Muscle of back (tissue), 13 donors: ENCODE results near the gene MRPL47. TPM values are rescaled to one million over a fixed set of nuclear protein-coding genes. Genes with fewer than 3 reads are reported as not detected.
"Not testable (repeated sequence)": the region's sequence is repeated elsewhere in the genome, so short reads cannot be mapped to it uniquely, and the experiment has no call there.

ENCODE experiments used
- DNase-seq, 3 donors: peaks; one replicate each; pipeline versions ENCODE4 v3.0.0 to v3.0.0-alpha.2; 2013
- long read RNA-seq, 9 donors: transcript quantifications; one replicate each; lab custom pipeline, GENCODE V29; 2026
- polyA plus RNA-seq, 10 donors: library from polyadenylated mRNA; unstranded; fragments of 120-200 nt; gene quantifications; one replicate each; pipeline ENCODE4 v1.2.1, GENCODE V29; 2013; ENCODE audit not compliant: insufficient read length in 10 of 10

Gene MRPL47
- 10 to 100 TPM; 39.6 to 46.2 (median 45.2) TPM for polyA plus RNA-seq
- long read RNA-seq, donor 1, transcript MRPL47-203 (7 exons, 1,370 nt), result major isoform, 18 of 326 reads
- long read RNA-seq, donor 1, partial matches to known transcripts, result 156 of 326 reads
- long read RNA-seq, donor 1, other reads (novel, unspliced or antisense), result 148 of 326 reads
- long read RNA-seq, donor 2, transcript MRPL47-203 (7 exons, 1,370 nt), result major isoform, 22 of 24 reads
- long read RNA-seq, donor 2, partial matches to known transcripts, result 0 of 24 reads
- long read RNA-seq, donor 2, other reads (novel, unspliced or antisense), result 0 of 24 reads
- long read RNA-seq, donor 3, result 0 reads
- long read RNA-seq, donor 4, transcript MRPL47-203 (7 exons, 1,370 nt), result major isoform, 16 of 18 reads
- long read RNA-seq, donor 4, partial matches to known transcripts, result 0 of 18 reads
- long read RNA-seq, donor 4, other reads (novel, unspliced or antisense), result 0 of 18 reads
- long read RNA-seq, donor 5, transcript MRPL47-203 (7 exons, 1,370 nt), result major isoform, 41 of 48 reads
- long read RNA-seq, donor 5, transcript MRPL47-202 (6 exons, 673 nt), result minor isoform, 5 of 48 reads
- long read RNA-seq, donor 5, partial matches to known transcripts, result 0 of 48 reads
- long read RNA-seq, donor 5, other reads (novel, unspliced or antisense), result 0 of 48 reads
- long read RNA-seq, donor 6, transcript MRPL47-203 (7 exons, 1,370 nt), result major isoform, 23 of 25 reads
- long read RNA-seq, donor 6, partial matches to known transcripts, result 0 of 25 reads
- long read RNA-seq, donor 6, other reads (novel, unspliced or antisense), result 0 of 25 reads
- long read RNA-seq, donor 7, transcript MRPL47-203 (7 exons, 1,370 nt), result major isoform, 17 of 18 reads
- long read RNA-seq, donor 7, partial matches to known transcripts, result 0 of 18 reads
- long read RNA-seq, donor 7, other reads (novel, unspliced or antisense), result 0 of 18 reads
- long read RNA-seq, donor 8, transcript MRPL47-203 (7 exons, 1,370 nt), result major isoform, 26 of 258 reads
- long read RNA-seq, donor 8, partial matches to known transcripts, result 206 of 258 reads
- long read RNA-seq, donor 8, other reads (novel, unspliced or antisense), result 25 of 258 reads
- long read RNA-seq, donor 9, partial matches to known transcripts, result 0 of 3 reads
- long read RNA-seq, donor 9, other reads (novel, unspliced or antisense), result 0 of 3 reads

DNA sequence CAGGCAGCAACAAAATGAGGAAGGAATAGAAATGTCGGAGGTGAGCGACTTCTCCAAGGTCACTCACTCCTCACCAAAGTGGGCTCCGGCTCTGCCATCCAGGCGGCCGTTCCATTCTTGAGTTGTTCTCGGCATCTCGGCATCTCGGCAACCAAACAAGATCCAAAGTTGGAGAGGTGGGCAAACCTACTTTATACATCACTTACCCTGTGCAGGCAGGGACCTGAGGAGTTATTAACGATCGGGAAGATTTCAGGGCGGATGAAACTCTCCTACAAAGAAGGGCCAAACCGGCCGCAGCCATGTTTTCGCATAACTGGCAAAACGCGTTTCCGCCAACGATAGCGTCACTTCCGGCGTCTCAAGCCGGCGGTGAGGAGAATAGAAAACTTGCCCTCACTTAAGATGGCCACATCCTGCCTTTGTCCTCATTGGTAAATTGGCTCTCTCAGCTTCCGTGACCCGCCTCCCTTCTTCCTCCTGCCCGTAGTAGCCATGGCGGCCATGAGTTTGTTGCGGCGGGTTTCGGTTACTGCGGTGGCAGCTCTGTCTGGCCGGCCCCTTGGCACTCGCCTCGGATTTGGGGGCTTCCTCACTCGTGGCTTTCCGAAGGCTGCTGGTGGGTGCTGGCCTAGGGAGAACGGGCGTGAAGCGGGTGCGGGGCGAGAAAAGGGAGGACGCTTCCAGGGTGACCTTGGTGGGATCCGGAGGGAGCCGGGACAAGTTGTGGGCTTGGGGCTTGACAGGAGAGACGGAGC lies at the start of gene MRPL47, which contains the start of gene NDUFB5:
Gene MRPL47 (minus strand): TSS at position 318 of the 758 bp plus-strand sequence. CDS start 14 bp downstream, at position 304.
Gene NDUFB5 (plus strand): TSS at position 474 of the 758 bp plus-strand sequence. CDS start 22 bp downstream, at position 496.
- DNase-seq, result peak; percentile 98 to 99 (median 99)

DNA sequence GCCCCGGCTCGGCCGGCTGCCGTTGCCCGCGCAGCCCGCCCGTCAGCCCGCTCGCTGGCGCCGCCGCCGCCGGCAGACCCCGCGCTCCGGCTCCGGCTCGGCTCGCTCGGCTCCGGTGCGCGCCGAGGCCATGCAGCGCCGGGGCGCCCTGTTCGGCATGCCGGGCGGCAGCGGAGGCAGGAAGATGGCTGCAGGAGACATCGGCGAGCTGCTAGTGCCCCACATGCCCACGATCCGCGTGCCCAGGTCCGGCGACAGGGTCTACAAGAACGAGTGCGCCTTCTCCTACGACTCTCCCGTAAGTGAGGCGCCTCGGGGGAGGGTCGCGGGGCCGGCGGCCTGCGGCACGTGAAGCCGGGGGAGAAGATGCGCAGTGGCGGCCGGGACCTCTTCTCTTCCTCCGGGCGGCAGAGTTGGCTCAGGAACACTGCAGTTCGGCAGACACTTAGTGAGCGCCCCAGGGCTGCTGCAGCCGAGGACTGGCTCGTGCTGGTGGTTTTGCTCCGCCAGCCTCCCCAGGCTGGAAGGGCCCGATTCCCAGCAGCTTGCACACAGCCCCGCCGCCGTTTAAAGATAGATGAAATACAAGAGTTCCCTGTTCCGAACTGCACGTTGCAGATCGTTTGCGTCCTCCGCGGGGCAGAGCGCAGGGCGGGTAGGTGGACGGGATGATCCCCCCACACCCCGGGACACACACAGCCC lies 48.8 kb upstream of the MRPL47 start:
- DNase-seq, result peak; percentile 68 to 93 (median 78)

DNA sequence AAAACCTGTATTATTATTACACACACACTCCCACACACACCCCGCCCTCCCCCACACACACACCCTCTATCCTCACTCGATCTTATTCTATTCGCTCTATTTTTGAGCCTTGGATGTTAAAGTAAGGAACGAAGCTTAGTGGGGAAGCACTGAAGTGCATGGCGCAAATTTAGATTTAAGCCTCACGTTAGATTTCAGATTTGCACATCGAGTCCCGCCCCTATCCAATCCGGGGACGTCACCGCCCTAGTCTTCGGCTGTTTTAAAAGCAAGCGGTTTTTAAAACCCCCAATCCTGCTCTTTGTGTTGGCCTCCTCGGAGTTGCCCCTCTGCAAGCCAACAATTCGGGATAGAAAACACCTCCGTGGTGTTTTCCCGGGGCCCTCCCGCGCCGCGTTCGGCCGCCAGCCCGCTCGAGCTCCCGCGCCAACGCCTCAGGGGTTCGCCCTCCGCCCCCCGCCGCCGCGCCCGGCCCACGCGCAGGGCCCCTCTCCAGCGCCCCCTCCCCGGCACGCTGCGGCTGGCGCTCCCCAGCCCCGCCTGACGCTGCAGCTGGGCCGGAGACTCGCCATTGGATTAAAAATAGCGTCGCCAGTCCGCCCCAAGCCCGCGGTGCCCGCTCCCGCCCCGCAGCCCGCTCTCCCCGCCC lies 48.1 kb upstream of the MRPL47 start, which contains the start of gene USP13:
Gene USP13 (plus strand): TSS at position 594 of the 649 bp plus-strand sequence. CDS start 186 bp downstream, outside the sequence.
- DNase-seq, result peak; percentile 77 to 92 (median 81)

DNA sequence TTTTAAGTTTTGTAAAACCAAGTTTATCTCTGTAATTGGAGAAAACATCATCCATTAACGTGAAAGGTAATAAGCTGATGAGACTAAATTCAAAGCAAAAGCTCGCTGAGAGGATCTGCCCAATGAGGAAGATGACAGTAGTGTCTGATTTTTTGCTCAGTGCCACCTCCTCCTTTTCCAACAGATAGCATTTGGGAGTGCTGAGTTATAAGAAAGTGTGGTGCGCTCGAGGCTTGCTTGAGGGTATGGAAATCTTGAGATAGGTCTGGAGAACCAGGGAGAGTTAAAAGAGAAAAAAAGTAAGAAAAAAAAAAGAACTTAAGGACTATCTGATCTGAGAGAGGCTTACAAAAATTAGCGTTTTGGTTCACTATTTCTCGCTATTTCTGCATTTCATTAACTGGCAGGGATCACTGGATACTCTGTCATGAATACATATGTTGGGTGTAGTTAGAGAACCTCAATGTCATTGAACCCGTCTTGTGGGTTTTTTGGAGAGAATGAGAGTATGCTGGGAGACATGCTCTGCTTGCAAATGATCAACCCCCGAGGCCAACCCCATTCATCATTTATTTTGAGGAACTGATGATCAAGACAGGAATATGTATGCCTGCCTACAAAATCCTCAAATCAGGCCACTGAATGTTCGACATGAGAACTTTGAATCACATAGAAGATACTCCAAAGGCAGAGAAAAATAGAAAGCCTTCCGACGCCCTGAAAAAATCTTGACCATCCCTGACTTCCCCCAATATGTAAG lies 47.4 kb upstream of the MRPL47 start:
- no peak for DNase-seq

DNA sequence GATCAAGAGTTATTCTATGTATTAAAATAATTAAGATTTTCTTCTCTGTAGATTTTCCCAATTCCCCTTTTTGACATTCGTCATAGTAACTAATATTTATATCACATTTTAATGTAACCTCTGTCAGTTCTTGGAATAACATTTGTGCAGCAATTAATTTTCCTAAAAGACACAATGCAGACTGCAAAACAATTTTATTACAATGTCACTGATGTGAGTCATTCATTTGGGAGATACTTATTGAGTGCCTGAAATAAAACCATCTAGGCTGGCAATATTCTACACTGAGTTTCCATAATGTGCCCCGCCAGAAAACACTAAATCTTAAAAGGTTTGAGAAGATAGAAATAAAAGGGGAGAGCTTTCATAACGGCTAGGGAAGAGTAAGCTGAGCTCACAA lies 41.7 kb upstream of the MRPL47 start:
- no peak for DNase-seq

DNA sequence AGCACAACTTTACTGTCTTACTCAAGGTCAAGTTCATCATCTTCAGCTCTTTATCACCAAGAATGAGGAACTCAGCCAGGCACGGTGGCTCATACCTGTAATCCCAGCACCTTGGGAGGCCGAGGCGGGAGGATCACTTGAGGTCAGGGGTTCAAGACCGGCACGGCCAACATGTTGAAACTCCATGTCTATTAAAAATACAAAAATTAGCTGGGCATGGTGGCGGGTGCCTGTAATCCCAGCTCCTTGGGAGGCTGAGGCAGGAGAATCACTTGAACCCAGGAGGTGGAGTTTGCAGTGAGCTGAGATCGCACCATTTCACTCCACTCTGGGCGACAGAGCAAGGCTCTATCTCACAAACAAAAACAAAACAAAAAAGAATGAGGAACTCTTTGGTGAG lies 39.4 kb upstream of the MRPL47 start:
- not testable (repeated sequence) for DNase-seq

DNA sequence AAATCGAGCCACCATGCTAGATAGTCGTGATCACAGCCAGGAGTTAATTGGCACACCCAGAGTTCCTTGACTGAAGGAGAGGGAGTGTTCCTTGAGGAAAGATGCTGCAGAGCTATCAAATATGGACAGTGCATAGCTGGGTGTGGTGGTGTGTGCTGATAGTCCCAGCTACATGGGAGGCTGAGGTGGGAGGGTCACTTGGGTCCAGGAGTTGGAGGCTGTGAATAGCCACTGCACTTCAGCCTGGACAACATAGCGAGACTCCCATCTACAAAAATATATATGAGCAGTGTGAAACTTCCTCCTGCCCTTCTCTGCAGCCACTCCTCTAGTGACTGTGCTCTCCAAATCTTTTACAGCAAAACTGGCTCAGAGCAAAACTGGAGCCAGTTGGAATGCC lies 38.4 kb upstream of the MRPL47 start:
- no peak for DNase-seq

DNA sequence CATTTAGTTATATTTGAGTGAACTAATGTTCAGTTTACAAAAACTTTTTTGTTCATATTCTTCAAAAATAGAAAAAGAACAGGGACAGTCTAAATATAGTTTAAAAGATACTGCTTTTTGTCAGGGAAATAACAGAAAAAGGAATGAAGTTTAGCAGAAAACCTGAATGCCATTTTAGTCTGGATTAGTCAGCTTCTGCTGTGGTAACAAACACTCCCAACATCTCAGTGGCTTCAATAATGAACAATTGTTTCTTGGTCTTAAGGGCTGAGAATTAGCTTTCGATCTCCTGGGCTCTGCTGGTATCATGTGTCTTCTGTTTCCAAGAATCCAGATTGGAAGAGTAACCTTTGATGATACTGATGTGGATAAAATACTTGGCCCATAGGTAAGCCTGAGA lies 36.0 kb upstream of the MRPL47 start:
- DNase-seq, result no peak

DNA sequence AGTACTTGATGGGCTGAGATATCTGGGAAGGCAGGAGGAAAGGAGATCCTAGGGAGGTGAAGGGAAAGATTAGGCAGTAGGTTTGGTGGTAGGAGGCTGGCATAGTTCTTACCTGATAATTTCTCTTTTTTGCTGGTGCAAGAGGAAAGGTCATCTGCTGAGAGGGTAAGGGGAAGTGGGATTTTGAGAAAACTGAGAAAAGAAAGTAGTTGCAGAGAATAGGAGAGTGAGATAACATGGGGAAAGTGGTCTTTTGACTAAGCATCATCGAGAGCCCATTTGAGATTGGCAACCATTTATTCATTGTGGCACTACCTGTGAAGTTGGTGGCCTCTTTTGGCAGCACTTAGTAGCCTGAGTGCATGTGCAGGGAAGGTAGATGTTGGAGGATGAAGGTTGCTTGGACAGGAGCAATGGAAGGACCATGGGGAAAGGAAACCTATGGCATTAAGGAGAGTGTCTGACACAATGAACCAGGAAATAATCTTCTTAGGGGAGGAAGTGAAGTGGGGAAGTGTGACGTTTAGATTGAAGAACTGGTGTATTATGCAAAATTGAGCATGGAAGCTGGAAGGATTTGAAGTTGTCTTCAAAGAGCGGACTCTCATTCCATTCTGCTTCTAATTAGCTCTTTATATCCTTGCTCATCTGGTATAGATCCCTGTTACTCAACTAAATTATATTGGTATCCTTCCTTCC lies 26.5 kb upstream of the MRPL47 start:
- DNase-seq, result no peak

DNA sequence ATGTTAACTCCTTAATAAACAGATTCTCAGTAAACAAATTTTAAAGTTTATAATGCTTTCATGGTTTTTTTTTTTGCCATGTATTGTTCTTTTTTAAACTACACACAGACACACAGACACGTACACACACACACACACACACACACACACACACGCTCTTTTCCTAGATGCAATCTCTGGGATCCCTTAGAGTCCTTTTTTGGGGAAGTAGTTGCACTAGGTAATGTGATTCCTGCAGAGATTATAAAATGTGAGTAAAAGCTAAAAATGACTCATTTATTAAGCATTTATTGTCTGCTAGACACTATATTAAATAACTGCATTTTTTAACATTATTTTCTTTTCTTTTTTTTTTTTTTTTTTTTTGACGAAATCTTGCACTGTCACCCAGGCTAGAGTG lies 20.0 kb upstream of the MRPL47 start:
- peak in 1 of 3 donors; percentile 13 for DNase-seq

DNA sequence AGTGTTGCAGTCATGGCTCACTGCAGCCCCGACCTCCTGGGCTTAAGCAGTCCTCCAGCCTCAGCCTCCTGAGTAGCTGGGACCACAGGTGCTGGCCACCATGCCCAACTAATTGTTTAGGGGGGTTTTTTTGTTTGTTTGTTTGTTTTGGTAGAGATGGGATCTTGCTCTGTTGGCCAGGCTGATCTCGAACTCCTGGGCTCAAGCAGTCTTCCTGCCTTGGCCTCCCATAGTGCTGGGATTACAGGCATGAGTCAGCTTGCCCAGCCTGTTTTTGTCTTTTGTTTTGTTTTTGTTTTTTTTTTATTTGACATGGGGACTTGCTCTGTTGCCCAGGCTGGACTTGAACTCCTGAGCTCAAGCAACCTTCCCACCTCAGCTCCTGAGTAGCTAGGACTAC lies 17.6 kb upstream of the MRPL47 start:
- no peak for DNase-seq

DNA sequence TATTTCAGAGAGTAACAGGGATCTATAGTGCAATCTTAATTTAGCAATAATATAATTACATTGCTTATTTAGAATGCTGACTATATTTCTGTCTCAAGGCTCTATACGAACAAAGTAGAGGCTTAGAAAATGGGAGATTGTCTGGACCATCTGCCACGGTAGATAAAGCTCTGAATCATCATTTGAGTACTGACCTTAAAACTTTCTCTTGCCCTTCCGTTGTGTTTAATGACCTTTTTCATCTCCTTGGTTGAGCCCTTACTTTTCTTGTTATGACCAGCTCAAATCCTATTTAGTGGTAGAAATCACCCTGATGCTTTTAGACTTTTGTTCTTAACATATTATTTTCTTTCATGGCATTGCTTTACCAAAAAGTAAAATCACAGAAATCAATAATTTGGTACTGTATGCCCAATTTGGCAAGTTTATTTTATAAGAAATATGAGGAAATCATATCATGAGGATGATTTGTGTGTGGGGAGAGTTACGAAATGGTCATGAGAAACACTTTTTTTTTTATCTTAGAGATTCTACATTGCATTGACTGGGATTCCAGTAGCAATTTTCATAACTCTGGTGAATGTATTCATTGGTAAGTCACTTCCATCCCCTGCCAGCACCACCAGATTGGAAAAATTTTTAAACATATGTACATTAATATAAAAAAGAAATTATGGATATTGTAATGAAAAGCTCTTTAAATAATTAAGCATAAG lies 11.2 kb upstream of the MRPL47 start:
- no peak for DNase-seq

DNA sequence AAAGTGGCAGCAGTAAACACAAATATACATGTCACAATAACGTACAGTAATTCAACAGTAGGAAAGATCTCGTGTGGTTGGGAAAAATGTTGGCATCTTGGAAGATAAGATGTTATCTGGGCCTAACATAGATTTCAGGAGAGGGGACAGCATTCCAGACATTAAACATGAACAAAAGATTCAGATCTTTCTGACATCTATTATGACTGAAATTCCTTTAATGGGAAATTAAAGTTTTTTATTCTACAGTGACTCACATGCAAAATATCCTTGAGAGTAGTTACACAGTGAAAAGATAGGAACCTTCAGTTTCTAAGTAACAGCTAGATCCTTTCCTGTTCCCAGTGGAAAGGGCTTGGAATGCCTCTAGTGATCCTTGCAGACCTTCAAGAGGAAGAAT lies 9.4 kb upstream of the MRPL47 start:
- peak in 1 of 3 donors; percentile 28 for DNase-seq

DNA sequence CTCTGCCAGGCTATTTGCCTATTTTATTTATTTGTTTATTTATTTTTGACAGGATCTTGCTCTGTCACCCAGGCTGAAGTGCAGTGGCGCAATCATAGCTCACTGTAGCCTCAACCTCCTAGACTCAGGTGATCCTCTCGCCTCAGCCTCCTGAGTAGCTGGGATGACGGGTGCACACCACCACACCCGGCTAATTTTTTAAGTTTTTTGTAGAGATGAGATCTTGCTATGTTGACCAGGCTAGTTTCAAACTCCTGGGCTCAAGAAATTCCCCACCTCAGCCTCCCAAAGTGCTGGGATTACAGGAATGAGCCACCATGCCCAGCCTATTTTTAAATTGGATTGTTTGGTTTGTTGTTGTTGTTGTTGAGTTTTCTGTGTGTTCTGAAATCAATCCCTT lies 5.6 kb upstream of the MRPL47 start:
- no peak for DNase-seq

DNA sequence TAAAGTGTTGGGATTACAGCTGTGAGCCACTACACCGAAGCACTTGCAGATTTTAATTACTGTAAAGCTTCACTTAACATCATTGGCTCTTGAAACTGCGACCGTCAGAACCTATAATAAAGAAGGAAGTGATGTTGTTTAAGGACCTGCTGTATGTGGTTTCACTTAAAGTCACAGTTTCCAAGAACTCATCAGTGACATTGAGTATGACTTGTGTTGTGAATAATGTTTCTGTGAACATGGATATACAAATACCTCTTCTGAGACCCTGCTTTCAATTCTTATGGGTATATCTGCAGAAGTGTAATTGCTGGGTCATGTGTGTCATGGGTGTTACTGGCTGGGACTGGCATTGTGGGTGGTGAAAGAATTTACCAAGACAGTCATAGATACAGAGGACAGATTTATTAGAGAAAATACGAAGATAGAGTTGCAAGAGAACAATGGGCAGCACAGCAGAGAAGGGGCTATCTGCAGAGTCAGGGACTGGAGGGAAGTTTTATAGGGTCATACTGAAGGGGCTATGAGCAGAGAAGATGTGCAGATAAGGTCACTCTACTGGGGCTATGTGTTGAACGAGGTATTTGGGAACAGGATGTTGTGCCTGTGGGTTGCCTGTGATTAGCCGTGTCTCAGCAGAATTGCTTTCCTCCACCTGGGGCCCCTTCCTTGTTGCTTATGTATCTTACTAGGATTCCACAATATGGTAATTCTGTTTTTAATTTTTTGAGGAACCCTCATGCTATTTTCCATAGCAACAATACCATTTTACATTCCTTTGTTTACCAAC lies 4.7 kb upstream of the MRPL47 start:
- DNase-seq, result peak in 2 of 3 donors; percentile 3 to 6

DNA sequence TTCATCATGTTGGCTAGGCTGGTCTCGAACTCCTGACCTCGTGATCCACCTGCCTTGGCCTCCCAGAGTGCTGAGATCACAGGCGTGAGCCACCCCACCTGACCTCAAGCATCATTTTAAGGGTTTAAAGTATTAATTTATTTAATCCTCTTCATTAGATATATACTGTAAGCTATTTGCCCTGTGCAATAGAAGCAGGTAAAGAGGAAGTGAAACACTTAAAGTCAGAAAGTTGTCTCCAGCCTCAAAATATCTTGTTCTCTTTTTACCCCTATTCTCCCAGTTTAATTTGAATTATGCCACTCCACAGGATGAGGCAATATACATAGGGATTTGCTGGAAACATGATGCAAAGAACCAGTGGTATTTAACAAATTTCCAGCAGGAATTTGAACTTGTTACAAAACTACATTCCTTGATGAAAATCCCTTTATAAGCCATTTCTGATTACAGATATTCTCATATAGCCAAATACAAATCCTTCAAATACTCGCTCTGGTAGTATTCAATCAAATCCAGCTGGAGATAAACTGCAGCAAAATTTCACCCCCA lies 2.2 kb upstream of the MRPL47 start:
- DNase-seq, result no peak
